Motor neuron (in vitro differentiated cells): Measurements from ENCODE around the gene IL16. TPM values are rescaled to one million over a fixed set of nuclear protein-coding genes. Genes with fewer than 3 reads are reported as not detected.

Experiments
- ATAC-seq, 8 experiments: fragments of 200-7000 bp; cut with Tn5 transposase; replicated peaks in 6 of 8; 2 replicates each; pipeline ENCODE4 v1.8.0; 2021; ENCODE audit warnings: mild to moderate bottlenecking in 8 of 8, moderate library complexity in 8 of 8
- H3K27ac ChIP-seq, 2 donors: fragments of 250-450 bp; sonication (Bioruptor Pico); 2 replicates each; pipeline ENCODE4 v1.9.0; 2021; ENCODE audit warnings: antibody characterized with exemption in 2 of 2, mild to moderate bottlenecking in 2 of 2, moderate library complexity in 1 of 2
- H3K4me1 ChIP-seq, 2 donors: fragments of 250-450 bp; sonication (Bioruptor Pico); replicated peaks in 1 of 2; 2 replicates each; pipeline ENCODE4 v1.6.1; 2021; ENCODE audit warnings: antibody characterized with exemption in 2 of 2, mild to moderate bottlenecking in 2 of 2, moderate library complexity in 1 of 2
- H3K4me3 ChIP-seq, 5 donors: fragments of 250-450 bp; sonication (Bioruptor Pico); 2 replicates each; pipeline ENCODE4 v1.9.0; 2021; ENCODE audit warnings: antibody characterized with exemption in 5 of 5, mild to moderate bottlenecking in 5 of 5, moderate library complexity in 4 of 5
- WGBS, 10 experiments: fragments of 450-650 bp; shearing (Covaris generic); methylation state at CpG; one replicate each; pipeline ENCODE4 v1.0.0; 2022; 5-methylcytosine and 5-hydroxymethylcytosine counted together
- in situ Hi-C, 9 experiments: fragments of 400-800 bp; cut with MboI; loops; one replicate each; pipeline ENCODE4 v1.15.0; 2021; ENCODE audit warnings: low sequenced_read_pairs in 9 of 9, low pct_unique_long_range_greater_than_20kb in 2 of 9; ENCODE audit not compliant: unreplicated experiment in 9 of 9
- total RNA-seq, 8 experiments: library from RNA; unstranded; fragments of 300-600 nt; gene quantifications; 2 replicates each; pipeline versions ENCODE4 v1.2.3 to v1.2.4, GENCODE V29; 2022

Gene IL16
- total RNA-seq, 8 experiments from 2014 or later: 0.22 to 1.1 (median 0.63) TPM

GRCh38 chr15:81178365-81178764 is 18.3 kb upstream of the IL16 start:
- no peak overlapping the region for H3K27ac ChIP-seq
- H3K4me3 ChIP-seq: no peak overlapping the region
- in situ Hi-C loops: no loop called here
- ATAC-seq: no peak
- WGBS, 10 experiments: 0 to 89% (median 66%) methylated on average over 1 to 2 of the region's 2 CpGs; no CpG with 5 or more reads in 2 of the 10 experiments
- H3K4me1 ChIP-seq: no peaks in the 10 kb centered on the region

- no peak overlapping the region for H3K4me3 ChIP-seq
- no peak overlapping the region for H3K27ac ChIP-seq
- no peaks in the 10 kb centered on the region for H3K4me1 ChIP-seq
- no peak for ATAC-seq
- 20 to 86% (median 80%) methylated on average over 1 to 2 of the region's 3 CpGs; no CpG with 5 or more reads in 5 of the 10 experiments for WGBS, 10 experiments
- in situ Hi-C loops: no loop called here
Measured at GRCh38 chr15:81181220-81181619, 15.5 kb upstream of the IL16 start.

- in situ Hi-C loops: no loop called here
- H3K27ac ChIP-seq: no peak overlapping the region
- WGBS, 10 experiments: 11 to 100% (median 58%) methylated on average over 1 to 13 of the region's 13 CpGs; no CpG with 5 or more reads in 1 of the 10 experiments
- no peak overlapping the region for H3K4me3 ChIP-seq
- ATAC-seq: peak in 1 of 8 experiments; percentile 15
- no peaks in the 10 kb centered on the region for H3K4me1 ChIP-seq
Measured at GRCh38 chr15:81182031-81182755, 14.5 kb upstream of the IL16 start.

GRCh38 chr15:81182756-81183438 is 13.8 kb upstream of the IL16 start:
- peak in 1 of 8 experiments; percentile 25 for ATAC-seq
- Histone ChIP-seq H3K4me1 (no peaks in the 10 kb centered on the region), H3K27ac (no peak overlapping the region), H3K4me3 (no peak overlapping the region)
- in situ Hi-C loops: no loop called here
- 15 to 64% (median 29%) methylated on average over 2 to 10 of the region's 13 CpGs; no CpG with 5 or more reads in 1 of the 10 experiments for WGBS, 10 experiments

- no peaks in the 10 kb centered on the region for H3K4me1 ChIP-seq
- in situ Hi-C loops: no loop called here
- WGBS, 10 experiments: 33 to 93% (median 79%) methylated on average over 1 to 4 of the region's 4 CpGs; no CpG with 5 or more reads in 1 of the 10 experiments
- ATAC-seq: no peak
- no peak overlapping the region for H3K4me3 ChIP-seq
- no peak overlapping the region for H3K27ac ChIP-seq
Measured at GRCh38 chr15:81183439-81183775, 13.3 kb upstream of the IL16 start.

- no peak overlapping the region for H3K4me3 ChIP-seq
- in situ Hi-C loops: no loop called here
- H3K4me1 ChIP-seq: no peaks in the 10 kb centered on the region
- H3K27ac ChIP-seq: no peak overlapping the region
- WGBS, 10 experiments: 10 to 90% (median 67%) methylated on average over 1 to 5 of the region's 5 CpGs; no CpG with 5 or more reads in 3 of the 10 experiments
- peak in 3 of 8 experiments; percentile 83 to 90 (median 84) for ATAC-seq
Measured at GRCh38 chr15:81184188-81184587, 12.5 kb upstream of the IL16 start.

- ATAC-seq: no peak
- in situ Hi-C loops: no loop called here
- H3K4me3 ChIP-seq: no peak overlapping the region
- 50 to 87% (median 73%) methylated on average over 1 to 4 of the region's 5 CpGs; no CpG with 5 or more reads in 1 of the 10 experiments for WGBS, 10 experiments
- H3K27ac ChIP-seq: no peak overlapping the region
- no peaks in the 10 kb centered on the region for H3K4me1 ChIP-seq
Measured at GRCh38 chr15:81185631-81186295, 10.9 kb upstream of the IL16 start.

GRCh38 chr15:81188354-81188753 is 8.3 kb upstream of the IL16 start:
- no peaks in the 10 kb centered on the region for H3K4me1 ChIP-seq
- no peak overlapping the region for H3K27ac ChIP-seq
- H3K4me3 ChIP-seq: no peak overlapping the region
- in situ Hi-C loops: no loop called here
- no peak for ATAC-seq
- WGBS, 10 experiments: 45 to 89% (median 71%) methylated on average over 1 to 8 of the region's 8 CpGs; no CpG with 5 or more reads in 1 of the 10 experiments

- peak in 2 of 8 experiments; percentile 75 to 83 for ATAC-seq
- Histone ChIP-seq H3K4me1 (no peaks in the 10 kb centered on the region), H3K27ac (no peak overlapping the region), H3K4me3 (no peak overlapping the region)
- 0 to 100% (median 76%) methylated on average over 1 to 11 of the region's 11 CpGs; no CpG with 5 or more reads in 1 of the 10 experiments for WGBS, 10 experiments
- in situ Hi-C loops: no loop called here
Measured at GRCh38 chr15:81189583-81190283, 6.9 kb upstream of the IL16 start.

- 29 to 100% (median 83%) methylated on average over 1 to 3 of the region's 3 CpGs; no CpG with 5 or more reads in 1 of the 10 experiments for WGBS, 10 experiments
- in situ Hi-C loops: no loop called here
- no peak for ATAC-seq
- H3K4me3 ChIP-seq: no peak overlapping the region
- no peaks in the 10 kb centered on the region for H3K4me1 ChIP-seq
- H3K27ac ChIP-seq: no peak overlapping the region
Measured at GRCh38 chr15:81190922-81191507, 5.7 kb upstream of the IL16 start.

- no peak overlapping the region for H3K27ac ChIP-seq
- WGBS, 10 experiments: 67 to 100% (median 89%) methylated on average over 1 to 3 of the region's 3 CpGs; no CpG with 5 or more reads in 2 of the 10 experiments
- H3K4me3 ChIP-seq: no peak overlapping the region
- in situ Hi-C loops: no loop called here
- H3K4me1 ChIP-seq: no peaks in the 10 kb centered on the region
- ATAC-seq: no peak
Measured at GRCh38 chr15:81191701-81192100, 5.0 kb upstream of the IL16 start.

GRCh38 chr15:81194723-81195122 is 2.0 kb upstream of the IL16 start:
- Histone ChIP-seq H3K4me3 (no peak overlapping the region), H3K27ac (no peak overlapping the region), H3K4me1 (no peaks in the 10 kb centered on the region)
- in situ Hi-C loops: no loop called here
- no peak for ATAC-seq
- WGBS, 10 experiments: 0 to 100% (median 85%) methylated on average over 1 to 5 of the region's 5 CpGs; no CpG with 5 or more reads in 2 of the 10 experiments
